Measurements from ENCODE around the gene LRP1B.

GRCh38 chr2:141529659-141530058 lies 601.2 kb downstream of the LRP1B start:
- TF ChIP-seq ZFP3 (CRISPR knock-in tag; IDR thresholded peaks at IDR 0.05) (no peak), TSHZ2 (CRISPR knock-in tag; IDR thresholded peaks at IDR 0.05) (no peak), RARB (CRISPR knock-in tag; IDR thresholded peaks at IDR 0.05) (no peak), BACH2 (CRISPR knock-in tag; IDR thresholded peaks at IDR 0.05; ENCODE audit: borderline replicate concordance) (no peak), PPARA (CRISPR knock-in tag; IDR thresholded peaks at IDR 0.05; ENCODE audit: borderline replicate concordance) (no peak), CSDC2 (CRISPR knock-in tag; IDR thresholded peaks at IDR 0.05) (no peak), PATZ1 (CRISPR knock-in tag; IDR thresholded peaks at IDR 0.05; ENCODE audit: borderline replicate concordance) (no peak)

Measured in SK-N-SH treated with all-trans-retinoic acid at 6 μM for 48 hours (cell line).